Activated CD8-positive, alpha-beta memory T cell treated with anti-CD3 and anti-CD28 coated beads, Interleukin-2, amount 50 U/mL, for 4 hours (primary cell): ENCODE results near the gene CFAP45.

ENCODE experiments used
- DNase-seq: peaks from one replicate; pipeline ENCODE4 v3.0.0-alpha.2; 2020

CFAP45 gene

GRCh38 chr1:159935719-159936272 is 35.8 kb upstream of the CFAP45 start:
- DNase-seq: no peak

- no peak for DNase-seq
Observed at GRCh38 chr1:159935305-159935704, 35.3 kb upstream of the CFAP45 start.

GRCh38 chr1:159934136-159935039 is 34.4 kb upstream of the CFAP45 start:
- no peak for DNase-seq

GRCh38 chr1:159933347-159933746 is 33.4 kb upstream of the CFAP45 start:
- DNase-seq: no peak

GRCh38 chr1:159932296-159933285 is 32.6 kb upstream of the CFAP45 start:
- DNase-seq: no peak

- no peak for DNase-seq
Observed at GRCh38 chr1:159931795-159932173, 31.8 kb upstream of the CFAP45 start.

- no peak for DNase-seq
Observed at GRCh38 chr1:159931101-159931794, 31.3 kb upstream of the CFAP45 start.

GRCh38 chr1:159930634-159931033 is 30.7 kb upstream of the CFAP45 start:
- no peak for DNase-seq

- DNase-seq: no peak
Observed at GRCh38 chr1:159930216-159930615, 30.3 kb upstream of the CFAP45 start.

GRCh38 chr1:159929155-159930051 is 29.4 kb upstream of the CFAP45 start:
- DNase-seq: no peak

- DNase-seq: no peak
Observed at GRCh38 chr1:159928491-159929050, 28.6 kb upstream of the CFAP45 start.

GRCh38 chr1:159927849-159928431 is 28.0 kb upstream of the CFAP45 start:
- DNase-seq: no peak

- DNase-seq: no peak
Observed at GRCh38 chr1:159927211-159927848, 27.4 kb upstream of the CFAP45 start.

GRCh38 chr1:159925719-159926078 is 25.7 kb upstream of the CFAP45 start:
- DNase-seq: no peak

- DNase-seq: peak; percentile 92
Observed at GRCh38 chr1:159924791-159925718, 25.1 kb upstream of the CFAP45 start, which contains the start of gene TAGLN2. TSS of gene TAGLN2 (minus strand) at chr1:159925507. CDS start at chr1:159920509, 4,998 bp downstream.

- peak; percentile 57 for DNase-seq
Observed at GRCh38 chr1:159924025-159924790, 24.2 kb upstream of the CFAP45 start.

- peak; percentile 78 for DNase-seq
Observed at GRCh38 chr1:159923203-159924024, 23.4 kb upstream of the CFAP45 start.
